Esophagus squamous epithelium (tissue), 5 donors: ENCODE data around the gene RPL6. TPM values are rescaled to one million over a fixed set of nuclear protein-coding genes. Genes with fewer than 3 reads are reported as not detected.
"Not testable (repeated sequence)": the region's sequence is repeated elsewhere in the genome, so short reads cannot be mapped to it uniquely, and the experiment has no call there.

Experiments
- DNase-seq: peaks from one replicate; lab custom pipeline; 2025; lab: John Stamatoyannopoulos, UW
- H3K27ac ChIP-seq, 4 donors: fragments of 200-600 bp; sonication (generic); one replicate each; pipeline ENCODE4 v1.5.1; 2016 to 2019; ENCODE audit warnings: mild to moderate bottlenecking in 1 of 4
- H3K27me3 ChIP-seq, 4 donors: fragments of 200-600 bp; sonication (generic); 1 replicate in 3 of 4; 2 replicates in 1 of 4; pipeline versions ENCODE4 v1.5.1 to v1.6.0; 2017 to 2021; ENCODE audit warnings: antibody characterized with exemption in 1 of 4
- H3K36me3 ChIP-seq, 3 donors: fragments of 200-600 bp; sonication (generic); one replicate each; pipeline ENCODE4 v1.5.1; 2016 to 2019
- H3K4me1 ChIP-seq, 3 donors: fragments of 200-600 bp; sonication (generic); one replicate each; pipeline ENCODE4 v1.5.1; 2017 to 2019
- H3K4me3 ChIP-seq, 4 donors: fragments of 200-600 bp; sonication (generic); 1 replicate in 3 of 4; 2 replicates in 1 of 4; pipeline ENCODE4 v1.5.1; 2016 to 2019; ENCODE audit warnings: mild to moderate bottlenecking in 2 of 4, moderate library complexity in 1 of 4
- H3K9me3 ChIP-seq, 3 donors: fragments of 200-600 bp; sonication (generic); one replicate each; pipeline ENCODE4 v1.5.1; 2016 to 2019
- CTCF ChIP-seq, 6 experiments: fragments of 450-650 bp in 4 of 6; fragments of 200-600 bp in 2 of 6; sonication (generic) in 2 of 6; IDR thresholded peaks; one replicate each; pipeline ENCODE4 v1.5.1; 2016 to 2019; ENCODE audit warnings: antibody characterized with exemption in 6 of 6, mild to moderate bottlenecking in 4 of 6, moderate library complexity in 4 of 6
- POLR2A ChIP-seq, 4 donors: fragments of 450-650 bp; IDR thresholded peaks; one replicate each; pipeline ENCODE4 v1.6.1; 2017; ENCODE audit warnings: antibody characterized with exemption in 4 of 4, mild to moderate bottlenecking in 4 of 4, moderate library complexity in 3 of 4
- WGBS, 2 donors: methylation state at CpG; one replicate each; pipeline ENCODE4 v1.1.5; 2018; 5-methylcytosine and 5-hydroxymethylcytosine counted together
- intact Hi-C: fragments of 100-400 bp; cut with DNase I; formaldehyde crosslinking; loops from one replicate; pipeline ENCODE4 v1.15.0; 2022
- total RNA-seq, 4 donors: library from RNA; depleted of rRNA; stranded (reverse); fragments of >200 nt; gene quantifications; one replicate each; pipeline ENCODE4 v1.1.0, GENCODE V29; 2016
- donor health status: DM: yes; HTN: yes; CAD: no.

The RPL6 gene
- total RNA-seq, 4 donors from 2014 or later, result 1,154 to 2,029 (median 1,623) TPM

GRCh38 chr12:112401054-112401453 lies 8.4 kb downstream of the RPL6 start:
- WGBS, 2 donors, result 91 to 96% methylated on average over 5 of the region's 5 CpGs
- no peak overlapping the region for H3K4me3 ChIP-seq
- H3K27me3 ChIP-seq, result no peaks in the 10 kb centered on the region
- TF ChIP-seq POLR2A (IDR thresholded peaks at IDR 0.05) (no peak), CTCF (IDR thresholded peaks at IDR 0.05) (no peak)
- DNase-seq, result no peak
- H3K9me3 ChIP-seq, result no peaks in the 10 kb centered on the region
- no peaks in the 10 kb centered on the region for H3K4me1 ChIP-seq
- intact Hi-C loops, result no loop called here
- H3K27ac ChIP-seq, result no peak overlapping the region
- peaks cover 0 to 25% (median 16%) of the 10 kb centered on the region in 3 donors for H3K36me3 ChIP-seq

GRCh38 chr12:112393328-112393727 lies 16.1 kb downstream of the RPL6 start:
- H3K27ac ChIP-seq, result no peak overlapping the region
- H3K4me3 ChIP-seq, result no peak overlapping the region
- no peaks in the 10 kb centered on the region for H3K36me3 ChIP-seq
- intact Hi-C loops, result no loop called here
- H3K27me3 ChIP-seq, result no peaks in the 10 kb centered on the region
- no peaks in the 10 kb centered on the region for H3K9me3 ChIP-seq
- WGBS, 2 donors, result 63 to 90% methylated on average over 1 of the region's 1 CpG
- no peak for DNase-seq
- TF ChIP-seq CTCF (IDR thresholded peaks at IDR 0.05), result no peak
- TF ChIP-seq POLR2A (IDR thresholded peaks at IDR 0.05), result no peak
- no peaks in the 10 kb centered on the region for H3K4me1 ChIP-seq

GRCh38 chr12:112389922-112390654 lies 19.3 kb downstream of the RPL6 start:
- H3K4me3 ChIP-seq, H3K36me3 ChIP-seq, H3K27ac ChIP-seq, H3K4me1 ChIP-seq, H3K9me3 ChIP-seq, intact Hi-C loops, DNase-seq, H3K27me3 ChIP-seq: not testable (repeated sequence)
- 60 to 81% methylated on average over 3 of the region's 4 CpGs for WGBS, 2 donors

GRCh38 chr12:112389228-112389627 lies 20.2 kb downstream of the RPL6 start:
- intact Hi-C loops, result no loop called here

GRCh38 chr12:112386726-112387125 lies 22.7 kb downstream of the RPL6 start:
- no peak for DNase-seq

More at GRCh38 chr12:112389228-112389627, 20.2 kb downstream of the RPL6 start:
- no peaks in the 10 kb centered on the region for H3K9me3 ChIP-seq
- no peaks in the 10 kb centered on the region for H3K27me3 ChIP-seq
- H3K4me3 ChIP-seq, result no peak overlapping the region
- H3K27ac ChIP-seq, result no peak overlapping the region
- peaks cover 0 to 9% (median 0%) of the 10 kb centered on the region in 3 donors for H3K4me1 ChIP-seq
- TF ChIP-seq POLR2A (IDR thresholded peaks at IDR 0.05) (no peak), CTCF (IDR thresholded peaks at IDR 0.05) (no peak)
- H3K36me3 ChIP-seq, result no peaks in the 10 kb centered on the region
- no peak for DNase-seq
- 73 to 75% methylated on average over 4 of the region's 4 CpGs for WGBS, 2 donors

More at GRCh38 chr12:112386726-112387125, 22.7 kb downstream of the RPL6 start:
- intact Hi-C loops, result no loop called here
- TF ChIP-seq POLR2A (IDR thresholded peaks at IDR 0.05) (no peak), CTCF (IDR thresholded peaks at IDR 0.05) (no peak)
- Histone ChIP-seq H3K27ac (no peak overlapping the region), H3K9me3 (no peaks in the 10 kb centered on the region), H3K36me3 (no peaks in the 10 kb centered on the region), H3K4me1 (peaks cover 4 to 16% (median 5%) of the 10 kb centered on the region in 3 donors), H3K4me3 (no peak overlapping the region), H3K27me3 (no peaks in the 10 kb centered on the region)
- 66% methylated on average over 3 of the region's 3 CpGs for WGBS, 2 donors
